Measurements from ENCODE around the gene IGSF8.

DNA sequence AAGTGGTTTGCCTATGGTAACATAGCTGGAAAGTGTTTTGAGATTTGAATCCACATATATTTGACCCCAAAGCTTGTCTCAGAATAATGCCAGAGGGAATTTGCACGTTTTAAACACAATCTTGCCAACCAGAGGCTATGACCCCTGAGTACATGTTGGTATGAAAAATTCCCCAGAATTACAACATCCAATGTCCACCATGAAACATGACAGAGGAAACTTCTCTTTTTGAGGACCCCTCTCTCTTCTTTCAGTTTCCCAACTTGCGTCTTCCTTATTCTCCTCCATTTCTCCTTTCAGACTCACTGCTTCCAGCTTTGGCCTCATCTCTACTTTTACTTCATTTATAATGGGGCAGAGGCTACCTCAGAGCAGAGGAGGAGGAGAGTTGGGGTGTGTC lies 22.6 kb downstream of the IGSF8 start:
- TF ChIP-seq, protein P1, sequence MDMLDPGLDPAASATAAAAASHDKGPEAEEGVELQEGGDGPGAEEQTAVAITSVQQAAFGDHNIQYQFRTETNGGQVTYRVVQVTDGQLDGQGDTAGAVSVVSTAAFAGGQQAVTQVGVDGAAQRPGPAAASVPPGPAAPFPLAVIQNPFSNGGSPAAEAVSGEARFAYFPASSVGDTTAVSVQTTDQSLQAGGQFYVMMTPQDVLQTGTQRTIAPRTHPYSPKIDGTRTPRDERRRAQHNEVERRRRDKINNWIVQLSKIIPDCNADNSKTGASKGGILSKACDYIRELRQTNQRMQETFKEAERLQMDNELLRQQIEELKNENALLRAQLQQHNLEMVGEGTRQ (CRISPR knock-in tag; IDR thresholded peaks at IDR 0.05): no peak
- TF ChIP-seq, protein P2, sequence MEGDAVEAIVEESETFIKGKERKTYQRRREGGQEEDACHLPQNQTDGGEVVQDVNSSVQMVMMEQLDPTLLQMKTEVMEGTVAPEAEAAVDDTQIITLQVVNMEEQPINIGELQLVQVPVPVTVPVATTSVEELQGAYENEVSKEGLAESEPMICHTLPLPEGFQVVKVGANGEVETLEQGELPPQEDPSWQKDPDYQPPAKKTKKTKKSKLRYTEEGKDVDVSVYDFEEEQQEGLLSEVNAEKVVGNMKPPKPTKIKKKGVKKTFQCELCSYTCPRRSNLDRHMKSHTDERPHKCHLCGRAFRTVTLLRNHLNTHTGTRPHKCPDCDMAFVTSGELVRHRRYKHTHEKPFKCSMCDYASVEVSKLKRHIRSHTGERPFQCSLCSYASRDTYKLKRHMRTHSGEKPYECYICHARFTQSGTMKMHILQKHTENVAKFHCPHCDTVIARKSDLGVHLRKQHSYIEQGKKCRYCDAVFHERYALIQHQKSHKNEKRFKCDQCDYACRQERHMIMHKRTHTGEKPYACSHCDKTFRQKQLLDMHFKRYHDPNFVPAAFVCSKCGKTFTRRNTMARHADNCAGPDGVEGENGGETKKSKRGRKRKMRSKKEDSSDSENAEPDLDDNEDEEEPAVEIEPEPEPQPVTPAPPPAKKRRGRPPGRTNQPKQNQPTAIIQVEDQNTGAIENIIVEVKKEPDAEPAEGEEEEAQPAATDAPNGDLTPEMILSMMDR (IDR thresholded peaks at IDR 0.05): no peak
- TF ChIP-seq NFE2L1 (CRISPR knock-in tag; IDR thresholded peaks at IDR 0.05) (no peak), RELA (CRISPR knock-in tag; IDR thresholded peaks at IDR 0.05; ENCODE audit: borderline replicate concordance) (no peak), ELF4 (CRISPR knock-in tag; IDR thresholded peaks at IDR 0.05; ENCODE audit: low read depth) (no peak), ZNF396 (CRISPR knock-in tag; IDR thresholded peaks at IDR 0.05; ENCODE audit: borderline replicate concordance) (no peak), RORB (CRISPR knock-in tag; IDR thresholded peaks at IDR 0.05) (no peak), HMGA2 (CRISPR knock-in tag; IDR thresholded peaks at IDR 0.05) (no peak)
- TF ChIP-seq, protein P3, sequence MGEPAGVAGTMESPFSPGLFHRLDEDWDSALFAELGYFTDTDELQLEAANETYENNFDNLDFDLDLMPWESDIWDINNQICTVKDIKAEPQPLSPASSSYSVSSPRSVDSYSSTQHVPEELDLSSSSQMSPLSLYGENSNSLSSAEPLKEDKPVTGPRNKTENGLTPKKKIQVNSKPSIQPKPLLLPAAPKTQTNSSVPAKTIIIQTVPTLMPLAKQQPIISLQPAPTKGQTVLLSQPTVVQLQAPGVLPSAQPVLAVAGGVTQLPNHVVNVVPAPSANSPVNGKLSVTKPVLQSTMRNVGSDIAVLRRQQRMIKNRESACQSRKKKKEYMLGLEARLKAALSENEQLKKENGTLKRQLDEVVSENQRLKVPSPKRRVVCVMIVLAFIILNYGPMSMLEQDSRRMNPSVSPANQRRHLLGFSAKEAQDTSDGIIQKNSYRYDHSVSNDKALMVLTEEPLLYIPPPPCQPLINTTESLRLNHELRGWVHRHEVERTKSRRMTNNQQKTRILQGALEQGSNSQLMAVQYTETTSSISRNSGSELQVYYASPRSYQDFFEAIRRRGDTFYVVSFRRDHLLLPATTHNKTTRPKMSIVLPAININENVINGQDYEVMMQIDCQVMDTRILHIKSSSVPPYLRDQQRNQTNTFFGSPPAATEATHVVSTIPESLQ (CRISPR knock-in tag; IDR thresholded peaks at IDR 0.05): no peak
- TF ChIP-seq, protein P4, sequence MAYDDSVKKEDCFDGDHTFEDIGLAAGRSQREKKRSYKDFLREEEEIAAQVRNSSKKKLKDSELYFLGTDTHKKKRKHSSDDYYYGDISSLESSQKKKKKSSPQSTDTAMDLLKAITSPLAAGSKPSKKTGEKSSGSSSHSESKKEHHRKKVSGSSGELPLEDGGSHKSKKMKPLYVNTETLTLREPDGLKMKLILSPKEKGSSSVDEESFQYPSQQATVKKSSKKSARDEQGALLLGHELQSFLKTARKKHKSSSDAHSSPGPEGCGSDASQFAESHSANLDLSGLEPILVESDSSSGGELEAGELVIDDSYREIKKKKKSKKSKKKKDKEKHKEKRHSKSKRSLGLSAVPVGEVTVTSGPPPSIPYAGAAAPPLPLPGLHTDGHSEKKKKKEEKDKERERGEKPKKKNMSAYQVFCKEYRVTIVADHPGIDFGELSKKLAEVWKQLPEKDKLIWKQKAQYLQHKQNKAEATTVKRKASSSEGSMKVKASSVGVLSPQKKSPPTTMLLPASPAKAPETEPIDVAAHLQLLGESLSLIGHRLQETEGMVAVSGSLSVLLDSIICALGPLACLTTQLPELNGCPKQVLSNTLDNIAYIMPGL (CRISPR knock-in tag; IDR thresholded peaks at IDR 0.05): no peak

Measured in WTC11 (cell line).